ENCODE results near the gene PIP4K2B. TPM values are rescaled to one million over a fixed set of nuclear protein-coding genes. Genes with fewer than 3 reads are reported as not detected.
"Not testable (repeated sequence)": the region's sequence is repeated elsewhere in the genome, so short reads cannot be mapped to it uniquely, and the experiment has no call there.

The PIP4K2B gene
- total and polyA plus RNA-seq, 9 of the 15 experiments (the other 6 are each of a cell fraction or from before 2014, with no cell fraction given) = 3.7 to 29.9 (median 23.0) TPM

GRCh38 chr17:38787999-38788398 lies 11.4 kb downstream of the PIP4K2B start:
- H3K27me3 ChIP-seq (ENCODE audit: control insufficient read depth in 2 of 2, insufficient read depth in 2 of 2, low read length in 2 of 2); H3K4me2 ChIP-seq (ENCODE audit: insufficient read depth, low read length); H2AFZ ChIP-seq (ENCODE audit: low read depth, low read length); H3K27ac ChIP-seq (ENCODE audit: extremely low read depth, low read depth, low read length); H4K20me1 ChIP-seq (replicated peaks; ENCODE audit: control insufficient read depth, insufficient read depth, low read length); ATAC-seq; H3K4me1 ChIP-seq (replicated peaks in 1 of 2; ENCODE audit: control insufficient read depth in 2 of 2, insufficient read depth in 2 of 2, low read length in 2 of 2); FAIRE-seq; H3K9ac ChIP-seq (ENCODE audit: insufficient read depth in 1 of 2, low read depth in 2 of 2, low read length in 2 of 2); BruUV-seq (replicated peaks); H3K4me3 ChIP-seq; H3K9me1 ChIP-seq (ENCODE audit: control insufficient read depth, insufficient read depth, low read length); DNase-seq (ENCODE audit: extremely low read depth in 1 of 4, low spot score in 3 of 4); H3K79me2 ChIP-seq (ENCODE audit: control insufficient read depth, insufficient read depth, low read length); in situ Hi-C loops (cut with MboI); intact Hi-C loops (cut with micrococcal nuclease); CTCF ChIA-PET (ENCODE audit: low intra/inter-chr PET ratio); H3K9me3 ChIP-seq (replicated peaks; ENCODE audit: control insufficient read depth, insufficient read depth, low read depth, low read length): not testable (repeated sequence)
- peaks cover 42% of the 10 kb centered on the region for H3K36me3 ChIP-seq (ENCODE audit: control insufficient read depth, insufficient read depth, low read length)
- 98% methylated on average over 4 of the region's 4 CpGs for WGBS (ENCODE audit: insufficient coverage, low coverage, missing lambda C conversion rate)
- POLR2A ChIA-PET = interaction anchor here (0.6 to 2.9 kb wide), 2 partner anchors 10 to 69 kb away, joined by 3 to 19 read pairs; no protein-coding TSS in a partner anchor

- ATAC-seq = no peak
- no peak for DNase-seq (ENCODE audit: extremely low read depth in 1 of 4, low spot score in 3 of 4)
- no peak overlapping the region for H3K4me2 ChIP-seq (ENCODE audit: insufficient read depth, low read length)
- H3K27me3 ChIP-seq (ENCODE audit: control insufficient read depth in 2 of 2, insufficient read depth in 2 of 2, low read length in 2 of 2) = no peaks in the 10 kb centered on the region
- 75% methylated on average over 6 of the region's 6 CpGs for WGBS (ENCODE audit: insufficient coverage, low coverage, missing lambda C conversion rate)
- peaks cover 6% of the 10 kb centered on the region; the same call in 1 of the 3 replicates for H3K79me2 ChIP-seq (ENCODE audit: control insufficient read depth, insufficient read depth, low read length)
- POLR2A ChIA-PET = interaction anchor here (0.6 to 0.9 kb wide), 4 partner anchors 23 to 85 kb away, joined by 3 to 6 read pairs (median 4); no protein-coding TSS in a partner anchor
- no peaks in the 10 kb centered on the region for H3K9me1 ChIP-seq (ENCODE audit: control insufficient read depth, insufficient read depth, low read length)
- no peaks in the 10 kb centered on the region for H4K20me1 ChIP-seq (replicated peaks; ENCODE audit: control insufficient read depth, insufficient read depth, low read length)
- FAIRE-seq = no peak
- BruUV-seq (replicated peaks) = no TSS peak
- no peak overlapping the region for H3K27ac ChIP-seq (ENCODE audit: extremely low read depth, low read depth, low read length)
- no peak overlapping the region for H2AFZ ChIP-seq (ENCODE audit: low read depth, low read length)
- CTCF ChIA-PET (ENCODE audit: low intra/inter-chr PET ratio) = no interaction called here
- no peak overlapping the region for H3K4me3 ChIP-seq
- intact Hi-C loops (cut with micrococcal nuclease) = no loop called here
- in situ Hi-C loops (cut with MboI) = no loop called here
- no peaks in the 10 kb centered on the region for H3K9me3 ChIP-seq (replicated peaks; ENCODE audit: control insufficient read depth, insufficient read depth, low read depth, low read length)
- no peaks in the 10 kb centered on the region for H3K4me1 ChIP-seq (replicated peaks in 1 of 2; ENCODE audit: control insufficient read depth in 2 of 2, insufficient read depth in 2 of 2, low read length in 2 of 2)
- H3K9ac ChIP-seq (ENCODE audit: insufficient read depth in 1 of 2, low read depth in 2 of 2, low read length in 2 of 2) = no peak overlapping the region
- H3K36me3 ChIP-seq (ENCODE audit: control insufficient read depth, insufficient read depth, low read length) = peaks cover 48% of the 10 kb centered on the region
- no peak for TF ChIP-seq UBTF (IDR thresholded peaks at IDR 0.05; ENCODE audit: borderline replicate concordance in 1 of 2, low read depth in 2 of 2, low read length in 2 of 2)
- no peak for TF ChIP-seq SP2 (IDR thresholded peaks at IDR 0.05; ENCODE audit: extremely low read depth, low read depth, low read length, poor library complexity, severe bottlenecking)
- no peak for TF ChIP-seq ZSCAN29 (IDR thresholded peaks at IDR 0.05)
- TF ChIP-seq TAF15 (IDR thresholded peaks at IDR 0.05; ENCODE audit: low read depth, low read length) = no peak
- TF ChIP-seq ZNF518B (CRISPR knock-in tag; IDR thresholded peaks at IDR 0.05) = no peak
- no peak for TF ChIP-seq ETS2 (tag; IDR thresholded peaks at IDR 0.05; ENCODE audit: borderline replicate concordance, poor library complexity, severe bottlenecking)
- no peak for TF ChIP-seq JUND (IDR thresholded peaks at IDR 0.05; ENCODE audit: borderline replicate concordance, low read depth, low read length)
- TF ChIP-seq JUND (tag; IDR thresholded peaks at IDR 0.05; ENCODE audit: borderline replicate concordance, low read depth, low read length) = no peak
Observed at GRCh38 chr17:38786372-38786771, 13.0 kb downstream of the PIP4K2B start.
